ENCODE data around the gene ALB.

- TF ChIP-seq POLR2A (IDR thresholded peaks at IDR 0.05) (no peak), CTCF (IDR thresholded peaks at IDR 0.05) (no peak)
These were observed 49.0 kb downstream of the ALB start for GRCh38 chr4:73452953-73453700.

Data from body of pancreas (tissue), 4 donors.